HG03064 (cell line): Measurements from ENCODE around the gene EXD3.
"Not testable (repeated sequence)": the region's sequence is repeated elsewhere in the genome, so short reads cannot be mapped to it uniquely, and the experiment has no call there.

ENCODE experiments used
- ATAC-seq: cut with Tn5 transposase; IDR thresholded peaks from one replicate; pipeline ENCODE4 v1.9.1; 2021; ENCODE audit warnings: low read depth; ENCODE audit not compliant: unreplicated experiment

Gene EXD3

DNA sequence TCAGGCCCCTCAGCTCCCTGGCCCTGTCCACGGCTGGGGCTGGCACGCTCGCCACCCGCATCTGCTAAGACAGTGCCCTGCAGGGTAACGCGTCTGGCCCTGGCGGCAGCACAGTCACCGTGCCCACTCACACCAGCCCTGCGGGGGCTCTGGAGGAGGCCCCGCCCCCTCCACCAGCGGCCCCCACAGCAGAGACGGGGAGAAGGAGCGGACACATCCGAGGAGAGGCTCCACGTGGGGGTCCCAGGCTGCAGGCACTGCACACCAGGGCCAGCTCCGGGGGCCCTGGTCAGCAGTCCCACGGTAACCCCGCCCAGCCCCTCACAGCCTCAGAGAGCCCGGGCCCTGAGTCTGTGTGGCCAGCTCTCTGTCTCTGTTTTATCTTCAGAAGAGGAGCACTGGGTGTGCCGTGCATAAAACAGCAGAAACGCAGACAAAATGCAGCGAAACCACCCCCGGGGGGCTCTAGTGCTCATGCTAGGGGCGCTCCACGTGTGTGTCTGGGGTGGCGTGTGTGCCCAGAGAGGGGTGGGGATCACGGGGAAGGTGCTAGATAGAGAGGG is 73.4 kb downstream of the EXD3 start:
- no peak for ATAC-seq

DNA sequence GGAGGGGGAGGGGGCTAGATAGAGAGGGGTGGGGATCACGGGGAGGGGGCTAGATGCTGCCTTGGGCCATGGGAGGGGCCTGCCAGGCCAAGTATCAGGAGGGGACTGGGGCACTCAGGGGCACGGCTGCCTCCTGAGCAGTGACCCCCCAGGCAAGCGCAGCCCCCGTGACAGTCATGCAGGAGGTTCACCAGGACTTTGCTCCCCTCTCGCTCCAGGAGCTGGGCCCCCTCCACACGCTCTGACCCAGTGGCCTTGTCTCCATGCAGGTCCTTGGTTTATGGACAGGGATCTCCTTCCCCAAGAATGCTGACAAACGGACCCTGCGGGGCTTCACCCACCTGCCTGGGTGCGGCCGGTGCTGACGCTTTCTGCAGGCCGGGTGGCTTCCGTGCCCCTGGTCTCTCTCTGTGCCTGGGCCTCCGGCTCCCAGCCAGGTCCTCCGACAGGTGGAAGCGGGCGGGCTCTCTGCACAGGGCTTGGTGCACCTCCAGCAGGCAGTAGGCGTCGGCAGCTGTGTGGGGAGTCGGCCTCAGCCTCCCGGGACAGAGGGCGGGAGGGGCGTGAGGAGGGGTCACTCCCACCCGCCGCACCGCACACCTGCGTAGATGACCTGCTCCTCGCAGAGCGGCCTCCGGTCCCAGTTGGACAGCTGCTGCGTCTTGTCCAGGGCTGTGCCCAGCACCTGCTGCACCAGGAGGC is 74.0 kb downstream of the EXD3 start:
- no peak for ATAC-seq

DNA sequence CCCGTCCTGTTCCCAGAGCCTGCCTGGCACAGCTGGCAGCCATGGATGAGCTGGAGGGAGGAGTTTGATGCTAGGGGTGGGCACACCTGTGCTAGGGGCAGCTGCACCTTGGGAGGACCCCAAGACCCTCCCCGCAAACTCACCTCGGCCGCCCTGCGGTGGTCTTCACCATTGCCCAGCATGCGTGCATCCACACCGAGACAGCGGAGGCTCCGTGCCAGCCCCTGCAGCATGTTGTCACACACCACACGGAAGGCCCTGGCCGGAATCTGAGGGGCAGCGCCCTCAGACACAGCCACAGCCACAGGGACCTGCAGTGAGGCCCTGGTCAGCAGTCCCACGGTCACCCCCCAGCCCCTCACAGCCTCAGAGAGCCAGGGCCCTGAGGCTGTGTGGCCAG is 75.0 kb downstream of the EXD3 start:
- ATAC-seq: no peak

DNA sequence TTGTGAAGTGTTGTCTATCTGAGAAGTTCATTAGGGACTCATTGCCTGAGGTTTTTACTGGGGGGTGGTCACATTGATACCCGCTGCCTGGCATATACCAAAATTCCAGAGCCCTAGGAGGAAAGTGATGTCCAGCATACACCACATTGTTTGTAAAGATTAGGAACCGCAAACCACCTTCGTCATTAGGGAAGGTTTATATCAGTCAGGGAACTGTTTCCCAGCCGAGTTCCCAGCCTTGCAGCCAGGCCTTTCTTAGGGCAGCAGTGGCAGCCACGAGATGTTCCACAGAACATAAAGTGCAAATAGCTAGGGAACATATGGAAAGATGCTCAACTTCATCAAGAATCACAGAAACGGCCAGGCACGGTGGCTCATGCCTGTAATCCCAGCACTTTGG is 80.5 kb downstream of the EXD3 start:
- ATAC-seq: no peak

DNA sequence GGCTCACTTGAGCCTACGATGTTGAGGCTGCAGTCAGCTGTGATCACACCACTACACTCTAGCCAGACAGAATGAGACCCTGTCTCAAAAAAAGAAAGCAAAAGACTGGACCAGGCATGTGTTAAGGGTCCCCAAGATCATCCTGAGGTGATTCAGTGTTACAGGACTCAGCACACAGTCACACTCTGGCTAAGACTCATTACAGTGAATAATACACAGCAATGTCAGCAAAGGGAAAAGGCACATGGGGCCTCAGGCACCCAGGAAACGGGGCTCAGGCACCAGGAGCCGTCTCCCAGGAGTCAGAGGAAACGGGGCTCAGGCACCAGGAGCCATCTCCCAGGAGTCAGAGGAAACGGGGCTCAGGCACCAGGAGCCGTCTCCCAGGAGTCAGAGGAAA is 81.7 kb downstream of the EXD3 start:
- no peak for ATAC-seq

DNA sequence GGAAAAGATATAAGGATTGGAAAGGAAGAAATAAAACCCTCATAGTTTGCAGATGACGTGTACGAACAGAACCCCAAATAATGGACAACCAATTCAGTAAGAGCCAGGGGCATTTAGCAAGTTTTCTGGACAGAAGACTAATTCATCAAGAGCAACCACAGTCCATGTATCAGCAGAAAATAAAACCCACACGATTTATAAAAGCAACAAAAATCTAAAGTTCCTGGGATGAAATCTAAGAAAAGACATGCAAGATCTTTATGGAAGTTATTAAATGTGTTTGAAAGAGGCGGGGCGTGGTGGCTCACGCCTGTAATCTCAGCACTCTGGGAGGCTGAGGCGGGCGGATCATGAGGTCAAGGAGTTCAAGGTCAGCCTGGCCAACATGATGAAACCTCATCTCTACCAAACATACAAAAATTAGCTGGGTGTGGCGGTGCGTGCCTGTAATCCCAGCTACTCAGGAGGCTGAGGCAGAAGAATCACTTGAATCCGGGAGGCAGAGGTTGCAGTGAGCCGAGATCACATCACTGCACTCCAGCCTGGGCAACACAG is 83.0 kb downstream of the EXD3 start:
- ATAC-seq: not testable (repeated sequence)

GRCh38 chr9:137339045-137339907 is 83.7 kb downstream of the EXD3 start:
- ATAC-seq: no peak

DNA sequence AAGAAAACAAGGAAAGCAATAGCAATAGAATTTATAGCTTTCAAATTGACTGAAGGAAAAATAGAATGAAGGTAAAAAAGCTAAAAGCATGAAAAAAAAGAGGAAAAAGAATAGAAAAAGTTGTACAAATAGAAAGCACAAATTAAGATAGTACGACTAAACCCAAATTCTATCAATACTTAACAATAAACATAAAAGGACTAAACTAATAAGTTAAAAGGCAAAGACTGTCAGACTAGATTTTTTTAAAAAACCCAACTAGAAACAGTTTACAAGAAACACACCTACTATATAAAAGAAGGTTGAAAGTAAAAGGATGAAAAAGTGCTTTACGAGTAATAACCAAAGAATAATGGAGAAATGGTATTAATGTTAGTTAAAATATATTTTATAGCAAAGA is 86.2 kb downstream of the EXD3 start:
- no peak for ATAC-seq

DNA sequence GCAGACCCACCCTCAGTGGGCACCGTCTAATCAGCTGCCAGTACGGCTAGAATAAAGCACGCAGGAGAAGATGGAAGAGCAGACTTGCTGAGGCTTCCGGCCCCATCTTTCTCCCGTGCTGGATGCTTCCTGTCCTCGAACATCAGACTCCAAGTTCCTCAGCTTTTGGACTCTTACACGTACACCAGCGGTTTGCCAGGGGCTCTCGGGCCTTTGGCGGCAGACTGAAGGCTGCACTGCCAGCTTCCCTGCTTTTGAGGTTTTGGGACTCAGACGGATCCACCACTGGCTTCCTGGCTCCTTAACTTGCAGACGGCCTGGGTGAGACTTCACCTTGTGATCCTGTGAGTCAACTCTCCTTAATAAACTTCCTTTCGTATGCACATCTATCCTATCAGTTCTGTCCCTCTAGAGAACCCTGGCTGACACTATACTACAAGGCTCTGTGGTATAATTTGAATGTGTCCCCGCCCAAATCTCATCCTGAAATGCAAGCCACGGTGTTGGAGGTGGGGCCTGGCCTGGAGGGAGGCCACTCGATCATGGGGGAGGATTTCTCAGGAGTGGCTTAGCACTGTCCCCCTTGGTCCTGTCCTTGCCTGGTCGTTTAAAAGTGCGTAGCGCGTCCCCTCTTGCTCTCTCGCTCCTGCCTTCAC is 89.8 kb downstream of the EXD3 start:
- ATAC-seq: no peak

DNA sequence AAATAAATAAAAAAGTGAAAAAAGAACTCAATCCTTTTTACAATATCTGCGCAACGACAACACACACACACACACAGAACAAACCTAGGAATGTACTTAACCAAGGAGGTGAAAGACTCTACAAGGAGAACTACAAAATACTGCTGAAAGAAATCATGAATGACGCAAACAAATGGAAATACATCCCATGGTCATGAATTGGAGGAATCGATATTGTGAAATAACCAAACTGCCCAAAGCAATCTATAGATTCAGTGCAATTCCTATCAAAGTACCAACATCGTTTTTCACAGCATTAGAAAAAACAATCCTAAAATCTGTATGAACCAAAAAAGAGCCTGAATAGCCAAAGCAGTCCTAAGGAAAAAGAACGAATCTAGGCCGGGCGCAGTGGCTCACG is 91.0 kb downstream of the EXD3 start:
- no peak for ATAC-seq

DNA sequence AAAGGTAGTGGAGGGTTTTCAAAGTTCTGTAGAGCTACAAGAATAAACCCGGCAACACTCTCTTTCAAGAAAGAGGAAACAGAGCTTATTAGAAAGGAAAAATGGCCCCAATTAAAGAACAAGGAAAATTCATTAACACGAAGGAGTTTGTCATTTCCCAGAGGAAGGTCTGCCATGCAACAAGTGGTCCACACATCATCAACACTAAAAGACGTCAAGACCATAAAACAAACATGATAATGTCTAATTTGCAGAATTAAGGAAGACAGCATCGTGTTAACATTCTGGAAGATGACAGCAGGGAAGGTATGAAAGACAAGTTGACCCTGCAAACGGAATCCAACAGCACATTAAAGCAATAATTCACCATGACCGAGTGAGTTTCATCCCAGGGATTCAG is 92.3 kb downstream of the EXD3 start:
- ATAC-seq: no peak

- ATAC-seq: not testable (repeated sequence)
These were observed 93.4 kb downstream of the EXD3 start for GRCh38 chr9:137329590-137329989.

- ATAC-seq: not testable (repeated sequence)
These were observed 95.1 kb downstream of the EXD3 start for GRCh38 chr9:137327641-137328550.

DNA sequence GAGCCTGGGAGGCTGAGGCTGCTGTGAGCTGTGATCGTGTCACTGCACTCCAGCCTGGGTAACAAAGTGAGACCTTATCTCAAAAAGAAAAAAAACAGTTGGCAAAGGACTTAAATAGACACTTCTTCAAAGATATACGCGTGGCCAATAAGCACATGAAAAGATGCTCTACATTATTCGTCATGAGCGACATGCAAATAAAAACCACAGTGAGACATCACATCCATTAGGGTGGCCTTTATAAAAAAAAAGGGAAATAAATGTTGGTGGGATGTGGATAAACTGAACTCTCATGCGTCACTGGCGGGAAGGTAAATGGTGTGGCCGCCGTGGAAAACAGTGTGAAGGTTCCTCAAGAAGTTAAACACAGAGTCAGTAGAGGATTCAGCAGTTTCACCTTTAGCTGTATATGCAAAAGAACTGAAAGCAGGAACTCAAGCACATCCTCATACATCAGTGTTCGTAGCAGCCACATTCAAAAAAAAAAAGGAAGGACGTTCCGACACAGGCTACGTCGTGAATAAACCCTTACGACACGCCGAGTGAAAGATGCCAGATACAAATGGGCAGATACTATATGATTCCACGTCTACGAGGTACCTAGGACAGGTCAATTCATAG is 96.4 kb downstream of the EXD3 start:
- ATAC-seq: no peak

DNA sequence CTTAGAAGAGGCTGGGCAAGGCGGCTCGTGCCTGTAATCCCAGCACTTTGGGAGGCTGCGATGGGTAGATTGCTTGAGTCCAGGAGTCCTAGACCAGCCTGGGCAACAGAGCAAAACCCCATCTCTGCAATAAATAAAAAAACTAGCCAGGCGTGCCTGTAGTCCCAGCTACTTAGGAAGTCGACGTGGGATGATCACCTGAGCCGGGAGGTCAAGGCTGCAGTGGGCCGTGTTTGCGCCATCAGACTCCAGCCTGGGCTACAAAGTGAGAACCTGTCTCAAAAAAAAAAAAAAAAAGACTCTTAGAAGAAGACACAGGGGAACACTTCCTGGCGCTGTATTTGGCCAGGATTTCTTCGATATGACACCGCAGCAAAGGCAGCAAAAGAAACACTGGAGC is 97.2 kb downstream of the EXD3 start:
- ATAC-seq: no peak

- ATAC-seq: no peak
These were observed 97.8 kb downstream of the EXD3 start for GRCh38 chr9:137325124-137325523.

DNA sequence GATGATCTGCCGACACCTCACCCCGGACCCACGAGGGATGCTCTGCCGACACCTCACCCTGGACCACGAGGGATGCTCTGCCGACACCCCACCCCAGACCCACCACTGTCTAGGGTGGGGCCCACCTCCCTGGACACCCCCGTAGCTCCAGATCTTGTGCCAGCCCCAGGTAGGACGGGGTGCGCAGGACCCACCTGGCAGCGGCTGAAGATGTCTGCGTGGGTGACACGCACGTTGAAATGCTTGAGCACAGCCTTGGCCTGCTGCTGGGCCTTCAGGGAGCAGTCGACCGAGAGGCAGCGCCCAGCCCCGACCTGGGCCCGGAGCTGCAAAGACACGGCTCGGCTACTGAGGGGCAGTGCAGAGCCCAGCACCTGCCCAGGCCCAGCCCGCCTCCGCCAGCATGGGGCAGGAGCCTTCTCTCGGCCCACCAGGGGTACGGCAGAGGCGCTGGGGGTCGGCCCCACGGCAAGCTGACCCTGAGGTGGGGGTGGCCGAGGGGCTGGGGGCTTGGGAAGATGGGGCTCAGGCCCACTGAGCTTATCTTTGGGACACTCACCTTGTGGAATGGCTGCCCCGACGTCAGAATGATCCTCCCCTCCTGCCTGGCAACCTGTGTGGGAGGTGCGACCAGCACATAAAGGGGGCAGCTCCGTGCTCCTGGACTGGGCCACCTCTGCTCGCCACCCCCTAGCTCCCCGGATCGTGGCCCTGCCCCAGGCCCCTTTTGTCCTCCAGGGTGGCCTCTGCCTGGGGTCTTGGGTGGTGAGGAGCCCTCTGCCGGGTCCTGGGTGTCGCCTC is 99.2 kb downstream of the EXD3 start:
- ATAC-seq: no peak

- no peak for ATAC-seq
These were observed 101.1 kb downstream of the EXD3 start for GRCh38 chr9:137321726-137322361.
